ENCODE results near the gene LHFPL4. TPM values are rescaled to one million over a fixed set of nuclear protein-coding genes. Genes with fewer than 3 reads are reported as not detected.

The LHFPL4 gene
- total RNA-seq, 1 experiment from 2014 or later, result not detected

GRCh38 chr3:9499455-9500107, 54.0 kb downstream of the LHFPL4 start:
- H3K4me1 ChIP-seq (replicated peaks; ENCODE audit: insufficient read depth), result peaks cover 21% of the 10 kb centered on the region
- no peaks in the 10 kb centered on the region for H3K9me3 ChIP-seq (ENCODE audit: insufficient read depth, low read depth)
- no peaks in the 10 kb centered on the region for H3K9me2 ChIP-seq (ENCODE audit: insufficient read depth)
- POLR2A ChIA-PET (ENCODE audit: unreplicated experiment), result no interaction called here
- intact Hi-C loops (cut with micrococcal nuclease; ENCODE audit: unreplicated experiment), result loop anchor here (5.0 to 10.0 kb wide), 3 partner anchors 148 to 305 kb away; partner anchors contain the start of genes BRPF1 and MTMR14
- 0 out of 2 replicates have a peak, but pooled peaks cover 6% of the 10 kb centered on the region for H4K20me1 ChIP-seq (ENCODE audit: insufficient read depth)
- H3K36me3 ChIP-seq (ENCODE audit: low read depth), result no peaks in the 10 kb centered on the region
- DNase-seq, result no peak
- H3K79me2 ChIP-seq (ENCODE audit: low read depth), result no peaks in the 10 kb centered on the region
- no peak overlapping the region for H2AFZ ChIP-seq
- no peak overlapping the region for H3K4me2 ChIP-seq
- H3K27me3 ChIP-seq (ENCODE audit: insufficient read depth, low read depth), result no peaks in the 10 kb centered on the region
- H3F3A ChIP-seq (ENCODE audit: insufficient read depth, low read depth), result peaks cover 21% of the 10 kb centered on the region
- H3K27ac ChIP-seq, result no peak overlapping the region
- TF ChIP-seq, protein P1, sequence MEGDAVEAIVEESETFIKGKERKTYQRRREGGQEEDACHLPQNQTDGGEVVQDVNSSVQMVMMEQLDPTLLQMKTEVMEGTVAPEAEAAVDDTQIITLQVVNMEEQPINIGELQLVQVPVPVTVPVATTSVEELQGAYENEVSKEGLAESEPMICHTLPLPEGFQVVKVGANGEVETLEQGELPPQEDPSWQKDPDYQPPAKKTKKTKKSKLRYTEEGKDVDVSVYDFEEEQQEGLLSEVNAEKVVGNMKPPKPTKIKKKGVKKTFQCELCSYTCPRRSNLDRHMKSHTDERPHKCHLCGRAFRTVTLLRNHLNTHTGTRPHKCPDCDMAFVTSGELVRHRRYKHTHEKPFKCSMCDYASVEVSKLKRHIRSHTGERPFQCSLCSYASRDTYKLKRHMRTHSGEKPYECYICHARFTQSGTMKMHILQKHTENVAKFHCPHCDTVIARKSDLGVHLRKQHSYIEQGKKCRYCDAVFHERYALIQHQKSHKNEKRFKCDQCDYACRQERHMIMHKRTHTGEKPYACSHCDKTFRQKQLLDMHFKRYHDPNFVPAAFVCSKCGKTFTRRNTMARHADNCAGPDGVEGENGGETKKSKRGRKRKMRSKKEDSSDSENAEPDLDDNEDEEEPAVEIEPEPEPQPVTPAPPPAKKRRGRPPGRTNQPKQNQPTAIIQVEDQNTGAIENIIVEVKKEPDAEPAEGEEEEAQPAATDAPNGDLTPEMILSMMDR (conservative IDR thresholded peaks at IDR 0.05), result no peak
- no peak for TF ChIP-seq EZH2 (IDR thresholded peaks at IDR 0.05; ENCODE audit: low read depth)
- CTCF ChIA-PET, result interaction anchor here (0.7 kb wide), 2 partner anchors 376 to 935 kb away, joined by 3 to 4 read pairs; no protein-coding TSS in a partner anchor
- BruUV-seq (replicated peaks), result no TSS peak
- no peak overlapping the region for H3K4me3 ChIP-seq

- no peaks in the 10 kb centered on the region for H3K36me3 ChIP-seq (ENCODE audit: low read depth)
- no peak overlapping the region for H3K27ac ChIP-seq
- no peak overlapping the region for H3K4me2 ChIP-seq
- TF ChIP-seq, protein P1 (conservative IDR thresholded peaks at IDR 0.05), result no peak
- no peak for TF ChIP-seq EZH2 (IDR thresholded peaks at IDR 0.05; ENCODE audit: low read depth)
- ChIA-PET CTCF (interaction anchor here (0.7 kb wide), 2 partner anchors 270 to 874 kb away, joined by 12 to 27 read pairs; no protein-coding TSS in a partner anchor), POLR2A (ENCODE audit: unreplicated experiment) (no interaction called here)
- H2AFZ ChIP-seq, result no peak overlapping the region
- H4K20me1 ChIP-seq (ENCODE audit: insufficient read depth), result 0 out of 2 replicates have a peak, but pooled peaks cover 6% of the 10 kb centered on the region
- no peaks in the 10 kb centered on the region for H3K9me2 ChIP-seq (ENCODE audit: insufficient read depth)
- no peak overlapping the region for H3K4me3 ChIP-seq
- no peaks in the 10 kb centered on the region for H3K9me3 ChIP-seq (ENCODE audit: insufficient read depth, low read depth)
- no TSS peak for BruUV-seq (replicated peaks)
- no peaks in the 10 kb centered on the region for H3K27me3 ChIP-seq (ENCODE audit: insufficient read depth, low read depth)
- intact Hi-C loops (cut with micrococcal nuclease; ENCODE audit: unreplicated experiment), result no loop called here
- H3F3A ChIP-seq (ENCODE audit: insufficient read depth, low read depth), result peaks cover 21% of the 10 kb centered on the region
- peaks cover 21% of the 10 kb centered on the region for H3K4me1 ChIP-seq (replicated peaks; ENCODE audit: insufficient read depth)
- H3K79me2 ChIP-seq (ENCODE audit: low read depth), result no peaks in the 10 kb centered on the region
- DNase-seq, result no peak
These were observed 54.8 kb downstream of the LHFPL4 start for GRCh38 chr3:9498781-9499180.

DNA sequence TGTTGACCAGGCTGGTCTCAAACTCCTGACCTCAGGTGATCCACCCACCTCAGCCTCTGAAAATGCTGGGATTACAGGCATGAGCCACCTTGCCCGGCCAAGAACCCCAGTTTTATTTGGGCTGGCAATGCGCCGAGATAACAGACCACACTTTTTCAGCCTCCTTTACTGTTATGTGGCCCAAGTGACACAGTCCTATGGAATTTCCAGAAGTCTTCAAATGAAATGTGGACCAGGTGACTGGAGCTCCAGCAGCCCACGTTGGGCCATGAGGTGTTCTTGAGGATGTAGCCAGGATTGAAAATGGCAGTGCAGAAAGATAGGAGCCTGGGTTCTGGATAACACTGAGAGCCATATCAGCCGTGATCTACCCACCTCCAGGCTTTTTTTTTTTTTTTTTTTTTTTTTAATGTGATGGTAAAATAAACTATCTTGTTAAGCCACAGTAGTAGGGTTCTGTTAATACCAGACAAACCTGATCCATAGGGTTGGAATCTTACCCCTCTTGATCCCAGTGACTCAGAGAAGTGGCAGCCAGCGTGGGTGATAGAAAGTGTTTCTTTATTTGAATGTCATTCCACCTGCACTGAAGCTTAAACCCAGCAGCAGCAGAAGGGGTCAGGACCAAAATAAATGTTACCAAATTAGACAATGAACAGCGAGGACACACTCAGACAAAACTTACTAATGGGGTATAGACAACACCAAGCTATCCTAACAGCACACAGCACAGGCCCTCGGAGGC, 55.6 kb downstream of the LHFPL4 start:
- peak; percentile 49 to 70 for DNase-seq
- intact Hi-C loops (cut with micrococcal nuclease; ENCODE audit: unreplicated experiment), result no loop called here
- no peak overlapping the region for H3K27ac ChIP-seq

More for the DNA sequence above, 55.6 kb downstream of the LHFPL4 start:
- no peaks in the 10 kb centered on the region for H3K9me3 ChIP-seq (ENCODE audit: insufficient read depth, low read depth)
- no peaks in the 10 kb centered on the region for H3K36me3 ChIP-seq (ENCODE audit: low read depth)
- ChIA-PET CTCF (interaction anchor here (0.7 kb wide), 2 partner anchors 270 to 873 kb away, joined by 12 to 27 read pairs; no protein-coding TSS in a partner anchor), POLR2A (ENCODE audit: unreplicated experiment) (interaction anchor here (0.5 kb wide), 1 partner anchor 135 kb away, joined by 4 read pairs; the partner anchor contains the start of gene THUMPD3)
- no peak overlapping the region for H2AFZ ChIP-seq
- no peak overlapping the region for H3K4me3 ChIP-seq
- 0 out of 2 replicates have a peak, but pooled peaks cover 6% of the 10 kb centered on the region for H4K20me1 ChIP-seq (ENCODE audit: insufficient read depth)
- BruUV-seq (replicated peaks), result no TSS peak
- peaks cover 21% of the 10 kb centered on the region for H3K4me1 ChIP-seq (replicated peaks; ENCODE audit: insufficient read depth)
- no peaks in the 10 kb centered on the region for H3K27me3 ChIP-seq (ENCODE audit: insufficient read depth, low read depth)
- no peaks in the 10 kb centered on the region for H3K9me2 ChIP-seq (ENCODE audit: insufficient read depth)
- no peaks in the 10 kb centered on the region for H3K79me2 ChIP-seq (ENCODE audit: low read depth)
- peak overlapping the region; percentile 7; the same call in 1 of the 2 replicates for H3K4me2 ChIP-seq
- peaks cover 24% of the 10 kb centered on the region for H3F3A ChIP-seq (ENCODE audit: insufficient read depth, low read depth)
- TF ChIP-seq, protein P1 (conservative IDR thresholded peaks at IDR 0.05), result no peak
- TF ChIP-seq EZH2 (IDR thresholded peaks at IDR 0.05; ENCODE audit: low read depth), result no peak

Measured in PC-9 (cell line).